ENCODE results near the gene PELI2.

PELI2 gene

GRCh38 chr14:56143025-56143424, 24.8 kb downstream of the PELI2 start:
- DNase-seq, result no peak
- TF ChIP-seq GATA1 (IDR thresholded peaks at IDR 0.05; ENCODE audit: low read depth, low read length) (no peak), POLR2A (IDR thresholded peaks at IDR 0.05; ENCODE audit: low read length) (no peak)

GRCh38 chr14:56144176-56144575, 26.0 kb downstream of the PELI2 start:
- TF ChIP-seq POLR2A (IDR thresholded peaks at IDR 0.05; ENCODE audit: low read length), result no peak
- no peak for TF ChIP-seq GATA1 (IDR thresholded peaks at IDR 0.05; ENCODE audit: low read depth, low read length)
- no peak for DNase-seq

- DNase-seq, result no peak
These were observed 27.1 kb downstream of the PELI2 start for GRCh38 chr14:56145181-56145769.

GRCh38 chr14:56145965-56146364, 27.8 kb downstream of the PELI2 start:
- DNase-seq, result no peak
- TF ChIP-seq POLR2A (IDR thresholded peaks at IDR 0.05; ENCODE audit: low read length) (no peak), GATA1 (IDR thresholded peaks at IDR 0.05; ENCODE audit: low read depth, low read length) (no peak)

More at GRCh38 chr14:56145181-56145769, 27.1 kb downstream of the PELI2 start:
- TF ChIP-seq POLR2A (IDR thresholded peaks at IDR 0.05; ENCODE audit: low read length) (no peak), GATA1 (IDR thresholded peaks at IDR 0.05; ENCODE audit: low read depth, low read length) (no peak)

GRCh38 chr14:56147449-56147848, 29.2 kb downstream of the PELI2 start:
- TF ChIP-seq POLR2A (IDR thresholded peaks at IDR 0.05; ENCODE audit: low read length) (no peak), GATA1 (IDR thresholded peaks at IDR 0.05; ENCODE audit: low read depth, low read length) (no peak)
- no peak for DNase-seq

GRCh38 chr14:56147986-56148901, 30.0 kb downstream of the PELI2 start:
- DNase-seq, result no peak
- TF ChIP-seq GATA1 (IDR thresholded peaks at IDR 0.05; ENCODE audit: low read depth, low read length) (no peak), POLR2A (IDR thresholded peaks at IDR 0.05; ENCODE audit: low read length) (no peak)

- DNase-seq, result no peak
- TF ChIP-seq GATA1 (IDR thresholded peaks at IDR 0.05; ENCODE audit: low read depth, low read length) (no peak), POLR2A (IDR thresholded peaks at IDR 0.05; ENCODE audit: low read length) (no peak)
These were observed 30.9 kb downstream of the PELI2 start for GRCh38 chr14:56149151-56149550.

- TF ChIP-seq GATA1 (IDR thresholded peaks at IDR 0.05; ENCODE audit: low read depth, low read length) (no peak), POLR2A (IDR thresholded peaks at IDR 0.05; ENCODE audit: low read length) (no peak)
- no peak for DNase-seq
These were observed 31.8 kb downstream of the PELI2 start for GRCh38 chr14:56149995-56150394.

- no peak for TF ChIP-seq GATA1 (IDR thresholded peaks at IDR 0.05; ENCODE audit: low read depth, low read length)
- TF ChIP-seq POLR2A (IDR thresholded peaks at IDR 0.05; ENCODE audit: low read length), result no peak
- DNase-seq, result no peak
These were observed 32.6 kb downstream of the PELI2 start for GRCh38 chr14:56150645-56151345.

- DNase-seq, result no peak
- no peak for TF ChIP-seq POLR2A (IDR thresholded peaks at IDR 0.05; ENCODE audit: low read length)
- TF ChIP-seq GATA1 (IDR thresholded peaks at IDR 0.05; ENCODE audit: low read depth, low read length), result no peak
These were observed 34.0 kb downstream of the PELI2 start for GRCh38 chr14:56152221-56152620.

GRCh38 chr14:56153267-56153666, 35.1 kb downstream of the PELI2 start:
- no peak for DNase-seq
- no peak for TF ChIP-seq GATA1 (IDR thresholded peaks at IDR 0.05; ENCODE audit: low read depth, low read length)
- TF ChIP-seq POLR2A (IDR thresholded peaks at IDR 0.05; ENCODE audit: low read length), result no peak

- no peak for DNase-seq
- no peak for TF ChIP-seq GATA1 (IDR thresholded peaks at IDR 0.05; ENCODE audit: low read depth, low read length)
- no peak for TF ChIP-seq POLR2A (IDR thresholded peaks at IDR 0.05; ENCODE audit: low read length)
These were observed 36.1 kb downstream of the PELI2 start for GRCh38 chr14:56154321-56154720.

- no peak for TF ChIP-seq POLR2A (IDR thresholded peaks at IDR 0.05; ENCODE audit: low read length)
- no peak for TF ChIP-seq GATA1 (IDR thresholded peaks at IDR 0.05; ENCODE audit: low read depth, low read length)
- DNase-seq, result no peak
These were observed 37.9 kb downstream of the PELI2 start for GRCh38 chr14:56156096-56156495.

GRCh38 chr14:56159066-56159465, 40.9 kb downstream of the PELI2 start:
- DNase-seq, result no peak
- TF ChIP-seq POLR2A (IDR thresholded peaks at IDR 0.05; ENCODE audit: low read length), result no peak
- TF ChIP-seq GATA1 (IDR thresholded peaks at IDR 0.05; ENCODE audit: low read depth, low read length), result no peak
